ENCODE results near the gene LTBP4.

Gene LTBP4

GRCh38 chr19:40604171-40604646, 3.0 kb downstream of the LTBP4 start:
- in situ Hi-C loops (cut with HindIII; ENCODE audit: low pct_unique_long_range_greater_than_20kb, low sequenced_read_pairs): no loop called here
- DNase-seq (ENCODE audit: low read depth in 1 of 2, low spot score in 1 of 2): peak in 1 of 2 experiments; percentile 99
- no peak for TF ChIP-seq JUND (IDR thresholded peaks at IDR 0.05; ENCODE audit: low read depth)

DNA sequence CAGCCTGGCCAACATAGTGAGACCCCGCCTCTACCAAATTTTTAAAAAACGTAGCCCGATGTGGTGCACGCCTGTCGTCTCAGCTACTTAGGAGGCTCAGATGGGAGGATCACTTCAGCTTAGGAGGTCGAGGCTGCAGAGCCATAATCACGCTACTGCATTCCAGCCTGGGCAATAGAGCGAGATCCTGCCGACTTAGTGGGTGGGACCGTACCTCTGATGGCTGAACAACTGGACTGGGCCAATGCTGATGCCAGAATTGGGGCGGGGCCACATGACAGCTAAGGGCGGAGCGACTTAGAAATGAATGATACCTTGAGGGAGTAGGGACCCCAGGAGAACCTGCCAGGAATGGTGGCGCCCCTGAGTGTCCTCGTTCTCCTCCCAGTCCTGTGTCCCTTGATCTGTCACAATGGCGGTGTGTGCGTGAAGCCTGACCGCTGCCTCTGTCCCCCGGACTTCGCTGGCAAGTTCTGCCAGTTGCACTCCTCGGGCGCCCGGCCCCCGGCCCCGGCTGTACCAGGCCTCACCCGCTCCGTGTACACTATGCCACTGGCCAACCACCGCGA, 3.6 kb downstream of the LTBP4 start:
- in situ Hi-C loops (cut with HindIII; ENCODE audit: low pct_unique_long_range_greater_than_20kb, low sequenced_read_pairs): no loop called here
- TF ChIP-seq JUND (IDR thresholded peaks at IDR 0.05; ENCODE audit: low read depth): no peak
- peak in 1 of 2 experiments; percentile 77 for DNase-seq (ENCODE audit: low read depth in 1 of 2, low spot score in 1 of 2)

- TF ChIP-seq JUND (IDR thresholded peaks at IDR 0.05; ENCODE audit: low read depth): no peak
- peak; percentile 89 to 96 for DNase-seq (ENCODE audit: low read depth in 1 of 2, low spot score in 1 of 2)
These were observed 4.2 kb downstream of the LTBP4 start for GRCh38 chr19:40605216-40605971.

DNA sequence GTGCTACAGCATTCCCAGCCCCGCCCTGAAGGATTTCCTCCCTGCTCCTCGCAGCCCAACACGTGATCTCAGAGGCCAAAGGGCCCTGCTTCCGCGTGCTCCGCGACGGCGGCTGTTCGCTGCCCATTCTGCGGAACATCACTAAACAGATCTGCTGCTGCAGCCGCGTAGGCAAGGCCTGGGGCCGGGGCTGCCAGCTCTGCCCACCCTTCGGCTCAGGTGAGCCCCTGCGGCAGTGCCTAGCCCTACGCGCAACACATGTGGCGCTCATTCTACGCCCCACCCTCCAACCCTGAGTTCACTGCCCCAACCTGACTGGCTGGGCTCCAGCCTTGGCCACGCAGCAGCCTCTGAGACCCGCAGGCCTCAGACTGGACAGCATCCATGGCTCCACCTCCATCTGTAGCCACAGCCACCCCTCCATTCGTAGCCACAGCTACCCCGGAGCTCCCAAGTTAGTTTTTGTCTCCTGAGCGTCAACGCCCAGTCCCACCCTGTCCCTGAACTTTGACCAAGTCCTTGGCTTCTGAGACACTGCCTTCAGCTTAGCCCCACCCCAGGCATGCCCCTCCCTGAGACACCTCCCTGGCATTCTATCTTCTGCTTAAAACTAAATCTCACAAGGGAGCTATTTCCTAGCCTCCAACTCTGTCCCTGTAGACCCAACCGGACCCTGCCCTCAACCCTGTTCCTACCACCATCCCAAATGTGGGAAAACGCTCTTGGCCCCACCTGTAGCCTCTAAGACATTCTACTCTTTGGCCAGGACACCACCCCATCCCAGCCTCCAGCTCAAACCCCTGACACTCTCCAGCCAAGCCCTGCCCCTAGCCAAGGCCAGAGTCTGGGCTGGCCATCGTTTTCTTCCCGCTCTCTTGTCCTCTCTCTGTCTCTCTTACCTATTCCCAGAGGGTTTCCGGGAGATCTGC, 6.4 kb downstream of the LTBP4 start:
- in situ Hi-C loops (cut with HindIII; ENCODE audit: low pct_unique_long_range_greater_than_20kb, low sequenced_read_pairs): no loop called here
- TF ChIP-seq JUND (IDR thresholded peaks at IDR 0.05; ENCODE audit: low read depth): no peak
- no peak for DNase-seq (ENCODE audit: low read depth in 1 of 2, low spot score in 1 of 2)

More at GRCh38 chr19:40605216-40605971, 4.2 kb downstream of the LTBP4 start:
- in situ Hi-C loops (cut with HindIII; ENCODE audit: low pct_unique_long_range_greater_than_20kb, low sequenced_read_pairs): no loop called here

DNA sequence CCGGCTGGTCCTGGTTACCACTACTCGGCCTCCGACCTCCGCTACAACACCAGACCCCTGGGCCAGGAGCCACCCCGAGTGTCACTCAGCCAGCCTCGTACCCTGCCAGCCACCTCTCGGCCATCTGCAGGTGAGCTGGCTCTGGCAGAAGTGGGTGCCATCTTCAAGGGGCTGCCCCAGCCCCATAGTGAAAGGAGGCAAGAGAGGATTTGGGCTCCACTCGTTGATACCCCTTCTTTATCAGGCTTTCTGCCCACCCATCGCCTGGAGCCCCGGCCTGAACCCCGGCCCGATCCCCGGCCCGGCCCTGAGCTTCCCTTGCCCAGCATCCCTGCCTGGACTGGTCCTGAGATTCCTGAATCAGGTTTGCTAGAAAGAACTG, 7.1 kb downstream of the LTBP4 start:
- no peak for DNase-seq (ENCODE audit: low read depth in 1 of 2, low spot score in 1 of 2)
- in situ Hi-C loops (cut with HindIII; ENCODE audit: low pct_unique_long_range_greater_than_20kb, low sequenced_read_pairs): no loop called here
- no peak for TF ChIP-seq JUND (IDR thresholded peaks at IDR 0.05; ENCODE audit: low read depth)

- TF ChIP-seq JUND (IDR thresholded peaks at IDR 0.05; ENCODE audit: low read depth): no peak
- no peak for DNase-seq (ENCODE audit: low read depth in 1 of 2, low spot score in 1 of 2)
- in situ Hi-C loops (cut with HindIII; ENCODE audit: low pct_unique_long_range_greater_than_20kb, low sequenced_read_pairs): no loop called here
These were observed 7.8 kb downstream of the LTBP4 start for GRCh38 chr19:40608957-40609356.

DNA sequence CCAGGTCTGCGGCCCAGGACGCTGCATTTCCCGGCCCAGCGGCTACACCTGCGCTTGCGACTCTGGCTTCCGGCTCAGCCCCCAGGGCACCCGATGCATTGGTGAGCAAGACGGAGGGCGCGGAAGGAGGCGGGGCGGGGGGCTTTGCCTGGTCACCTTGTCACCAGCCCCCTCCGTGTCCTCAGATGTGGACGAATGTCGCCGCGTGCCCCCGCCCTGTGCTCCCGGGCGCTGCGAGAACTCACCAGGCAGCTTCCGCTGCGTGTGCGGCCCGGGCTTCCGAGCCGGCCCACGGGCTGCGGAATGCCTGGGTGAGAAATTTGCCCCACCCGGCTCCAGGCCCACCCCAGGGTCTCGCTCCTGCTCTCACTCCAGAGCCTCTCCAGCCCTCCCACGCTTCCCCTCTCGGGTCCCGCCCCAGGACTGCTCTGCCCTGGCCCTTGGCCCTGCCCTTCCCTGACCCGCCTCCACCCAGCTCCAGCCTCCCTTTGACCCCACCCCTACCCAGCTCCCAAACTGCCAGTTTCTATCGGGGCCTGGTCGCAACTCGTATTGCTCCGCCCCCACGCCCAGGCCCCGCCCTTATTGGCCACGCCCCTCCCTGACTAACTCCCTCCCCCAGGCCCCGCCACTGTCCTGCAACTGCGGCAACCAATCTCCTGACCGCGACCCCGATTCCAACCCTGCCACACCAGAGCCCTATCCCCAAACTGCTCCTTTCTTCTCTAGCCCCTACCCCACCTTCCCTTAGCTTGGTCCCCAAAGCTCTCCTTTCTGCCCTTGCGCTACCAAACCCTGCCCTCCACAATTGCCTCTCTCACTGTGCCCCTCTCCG, 8.6 kb downstream of the LTBP4 start:
- no peak for TF ChIP-seq JUND (IDR thresholded peaks at IDR 0.05; ENCODE audit: low read depth)
- in situ Hi-C loops (cut with HindIII; ENCODE audit: low pct_unique_long_range_greater_than_20kb, low sequenced_read_pairs): no loop called here
- peak; percentile 92 to 97 for DNase-seq (ENCODE audit: low read depth in 1 of 2, low spot score in 1 of 2)

DNA sequence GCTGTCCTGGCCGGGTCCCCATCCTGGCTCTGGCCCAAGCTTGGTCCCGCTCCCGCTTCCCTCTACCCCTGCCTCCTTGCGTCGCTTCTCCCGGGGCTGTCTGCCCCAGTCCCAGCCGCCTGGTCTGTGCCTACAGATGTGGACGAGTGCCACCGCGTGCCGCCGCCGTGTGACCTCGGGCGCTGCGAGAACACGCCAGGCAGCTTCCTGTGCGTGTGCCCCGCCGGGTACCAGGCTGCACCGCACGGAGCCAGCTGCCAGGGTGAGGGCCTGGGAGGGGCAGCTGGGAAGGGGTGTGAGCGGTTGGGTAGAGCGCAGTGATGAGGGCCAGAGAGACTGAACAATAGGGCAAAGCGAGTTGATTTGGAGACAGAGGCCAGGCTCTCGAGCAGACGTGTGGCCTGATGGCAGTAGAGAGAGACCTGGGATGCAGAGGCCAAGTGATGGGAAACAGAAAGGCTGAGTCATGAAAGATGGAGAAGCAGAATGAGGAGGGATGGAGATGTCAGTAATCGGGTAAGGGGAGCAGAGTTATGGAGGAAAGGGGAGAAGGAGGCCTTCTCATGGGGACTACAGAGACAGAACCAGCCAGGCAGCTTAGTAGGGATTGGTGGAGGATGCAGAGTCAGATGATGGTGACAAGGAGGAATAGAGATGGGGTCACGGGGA, 9.4 kb downstream of the LTBP4 start:
- DNase-seq (ENCODE audit: low read depth in 1 of 2, low spot score in 1 of 2): peak; percentile 60 to 66
- in situ Hi-C loops (cut with HindIII; ENCODE audit: low pct_unique_long_range_greater_than_20kb, low sequenced_read_pairs): no loop called here
- no peak for TF ChIP-seq JUND (IDR thresholded peaks at IDR 0.05; ENCODE audit: low read depth)

DNA sequence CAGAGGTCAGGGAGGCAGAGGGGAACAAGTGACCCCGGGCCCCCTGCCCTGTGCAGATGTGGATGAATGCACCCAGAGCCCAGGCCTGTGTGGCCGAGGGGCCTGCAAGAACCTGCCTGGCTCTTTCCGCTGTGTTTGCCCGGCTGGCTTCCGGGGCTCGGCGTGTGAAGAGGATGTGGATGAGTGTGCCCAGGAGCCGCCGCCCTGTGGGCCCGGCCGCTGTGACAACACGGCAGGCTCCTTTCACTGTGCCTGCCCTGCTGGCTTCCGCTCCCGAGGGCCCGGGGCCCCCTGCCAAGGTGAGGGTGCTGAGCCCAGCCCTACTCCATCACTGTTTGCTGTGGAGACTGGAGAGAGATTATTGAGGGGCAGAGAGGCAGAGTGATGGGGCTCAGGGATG, 9.9 kb downstream of the LTBP4 start:
- in situ Hi-C loops (cut with HindIII; ENCODE audit: low pct_unique_long_range_greater_than_20kb, low sequenced_read_pairs): no loop called here
- no peak for TF ChIP-seq JUND (IDR thresholded peaks at IDR 0.05; ENCODE audit: low read depth)
- DNase-seq (ENCODE audit: low read depth in 1 of 2, low spot score in 1 of 2): no peak

GRCh38 chr19:40611900-40612698, 10.9 kb downstream of the LTBP4 start:
- no peak for DNase-seq (ENCODE audit: low read depth in 1 of 2, low spot score in 1 of 2)
- TF ChIP-seq JUND (IDR thresholded peaks at IDR 0.05; ENCODE audit: low read depth): no peak
- in situ Hi-C loops (cut with HindIII; ENCODE audit: low pct_unique_long_range_greater_than_20kb, low sequenced_read_pairs): no loop called here

All from T47D (cell line).